GM12873 (cell line): ENCODE data around the gene FAM237B.

ENCODE experiments used
- TF ChIP-seq, protein P1 (sequence below): IDR thresholded peaks from 2 replicates; pipeline ENCODE4 v1.5.1; 2012; ENCODE audit warnings: low read depth, mild to moderate bottlenecking, moderate library complexity, low read length, control low read depth; ENCODE audit not compliant: insufficient read depth; ENCODE audit errors: missing control alignments

Gene FAM237B

DNA sequence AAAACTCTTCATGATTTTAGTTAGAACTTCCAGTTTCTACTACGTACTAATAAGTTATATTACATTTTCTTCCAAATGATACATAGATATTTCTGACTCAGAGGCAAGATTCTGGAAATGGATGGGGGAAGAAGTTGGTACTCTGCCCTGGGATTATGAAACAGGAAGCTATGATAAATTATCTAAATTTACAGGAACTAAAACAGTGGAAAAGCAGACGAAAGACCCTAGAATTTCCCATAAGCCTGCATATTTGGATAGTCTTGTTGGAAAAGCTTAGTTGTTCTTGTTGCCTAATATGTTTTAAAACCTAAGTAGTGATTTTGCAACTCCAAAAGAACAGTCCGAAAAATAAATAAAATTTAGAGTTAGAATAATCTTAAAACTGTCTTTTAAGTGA is 54.3 kb downstream of the FAM237B start:
- TF ChIP-seq, protein P1, sequence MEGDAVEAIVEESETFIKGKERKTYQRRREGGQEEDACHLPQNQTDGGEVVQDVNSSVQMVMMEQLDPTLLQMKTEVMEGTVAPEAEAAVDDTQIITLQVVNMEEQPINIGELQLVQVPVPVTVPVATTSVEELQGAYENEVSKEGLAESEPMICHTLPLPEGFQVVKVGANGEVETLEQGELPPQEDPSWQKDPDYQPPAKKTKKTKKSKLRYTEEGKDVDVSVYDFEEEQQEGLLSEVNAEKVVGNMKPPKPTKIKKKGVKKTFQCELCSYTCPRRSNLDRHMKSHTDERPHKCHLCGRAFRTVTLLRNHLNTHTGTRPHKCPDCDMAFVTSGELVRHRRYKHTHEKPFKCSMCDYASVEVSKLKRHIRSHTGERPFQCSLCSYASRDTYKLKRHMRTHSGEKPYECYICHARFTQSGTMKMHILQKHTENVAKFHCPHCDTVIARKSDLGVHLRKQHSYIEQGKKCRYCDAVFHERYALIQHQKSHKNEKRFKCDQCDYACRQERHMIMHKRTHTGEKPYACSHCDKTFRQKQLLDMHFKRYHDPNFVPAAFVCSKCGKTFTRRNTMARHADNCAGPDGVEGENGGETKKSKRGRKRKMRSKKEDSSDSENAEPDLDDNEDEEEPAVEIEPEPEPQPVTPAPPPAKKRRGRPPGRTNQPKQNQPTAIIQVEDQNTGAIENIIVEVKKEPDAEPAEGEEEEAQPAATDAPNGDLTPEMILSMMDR, result no peak
